CD4-positive, alpha-beta T cell (primary cell): Measurements from ENCODE around the gene HIF1A. TPM values are rescaled to one million over a fixed set of nuclear protein-coding genes. Genes with fewer than 3 reads are reported as not detected.

ENCODE experiments used
- ATAC-seq: fragments of 200-7000 bp; cut with Tn5 transposase; one replicate; pipeline ENCODE4 v1.10.0; 2022; ENCODE audit warnings: mild to moderate bottlenecking; ENCODE audit not compliant: poor library complexity
- CTCF ChIA-PET: fragments of 350-600 bp; sonication (Branson Sonifier 250); formaldehyde crosslinking; loops from one replicate; lab custom pipeline; 2021; ENCODE audit warnings: antibody characterized with exemption, inconsistent platforms; lab: Charles Lee
- POLR2A ChIA-PET: fragments of 350-600 bp; sonication (Branson Sonifier 250); formaldehyde crosslinking; loops from one replicate; lab custom pipeline; 2021; ENCODE audit warnings: antibody characterized with exemption, inconsistent platforms; lab: Charles Lee
- DNase-seq, 14 experiments: peaks; one replicate each; pipeline ENCODE4 v3.0.0-alpha.2; 2013 to 2020; ENCODE audit warnings: mixed read lengths in 2 of 14
- H3K27ac ChIP-seq, 2 donors: one replicate each; pipeline versions ENCODE4 v1.5.1 to v1.7.0; 2013; ENCODE audit warnings: low read length in 2 of 2, low read depth in 1 of 2, mild to moderate bottlenecking in 1 of 2
- H3K27me3 ChIP-seq, 2 experiments: 1 replicate in 1 of 2; 2 replicates in 1 of 2; pipeline versions ENCODE4 v1.6.1 to v1.7.0; 2013; ENCODE audit warnings: low read length in 2 of 2, control low read depth in 1 of 2, mild to moderate bottlenecking in 1 of 2, moderate library complexity in 1 of 2; ENCODE audit not compliant: insufficient read depth in 2 of 2, control insufficient read depth in 1 of 2
- H3K36me3 ChIP-seq: one replicate; pipeline ENCODE4 v1.6.1; 2013; ENCODE audit warnings: low read length, control low read depth; ENCODE audit not compliant: insufficient read depth
- H3K4me1 ChIP-seq: one replicate; pipeline ENCODE4 v1.6.1; 2013; ENCODE audit warnings: low read length, control low read depth; ENCODE audit not compliant: insufficient read depth
- H3K4me3 ChIP-seq: one replicate; pipeline ENCODE4 v1.5.1; 2013; ENCODE audit warnings: mild to moderate bottlenecking, low read length, moderate library complexity
- H3K9me3 ChIP-seq, 2 experiments: 1 replicate in 1 of 2; 2 replicates in 1 of 2; pipeline versions ENCODE4 v1.6.1 to v1.7.0; 2013; ENCODE audit warnings: low read length in 2 of 2, mild to moderate bottlenecking in 2 of 2, control low read depth in 1 of 2, moderate library complexity in 1 of 2; ENCODE audit not compliant: control insufficient read depth in 1 of 2, insufficient read depth in 1 of 2
- H3K27ac Mint-ChIP-seq: one replicate; pipeline ENCODE4 v1.8.0; 2020; ENCODE audit warnings: mixed read lengths
- H3K27me3 Mint-ChIP-seq: one replicate; pipeline ENCODE4 v1.8.0; 2021; ENCODE audit warnings: mixed read lengths
- H3K36me3 Mint-ChIP-seq: one replicate; pipeline ENCODE4 v1.8.0; 2021; ENCODE audit warnings: low read depth, mixed read lengths
- H3K4me1 Mint-ChIP-seq: one replicate; pipeline ENCODE4 v1.8.0; 2021; ENCODE audit warnings: low read depth, mixed read lengths
- H3K4me3 Mint-ChIP-seq: one replicate; pipeline ENCODE4 v1.8.0; 2020; ENCODE audit warnings: mild to moderate bottlenecking, mixed read lengths
- H3K9me3 Mint-ChIP-seq: one replicate; pipeline ENCODE4 v1.8.0; 2020; ENCODE audit warnings: mixed read lengths
- CTCF ChIP-seq: fragments of 200-600 bp; IDR thresholded peaks from one replicate; pipeline ENCODE4 v1.8.0; 2022; ENCODE audit warnings: antibody characterized with exemption, mild to moderate bottlenecking
- intact Hi-C, 2 experiments: fragments of 100-400 bp; cut with DNase I in 1 of 2; cut with micrococcal nuclease in 1 of 2; formaldehyde crosslinking; loops; one replicate each; pipeline versions ENCODE4 v1.15.1 to v1.9.0; 2023 to 2025; cut with DNase I, micrococcal nuclease
- total RNA-seq, 174 experiments: library from RNA in 2 of 174; stranded (reverse) in 2 of 174; gene quantifications; one replicate each; pipeline ENCODE4 v1.2.3 and lab custom pipeline; 2021 to 2026

HIF1A gene
- total RNA-seq, 2 experiments from 2014 or later: 350 to 369 TPM

DNA sequence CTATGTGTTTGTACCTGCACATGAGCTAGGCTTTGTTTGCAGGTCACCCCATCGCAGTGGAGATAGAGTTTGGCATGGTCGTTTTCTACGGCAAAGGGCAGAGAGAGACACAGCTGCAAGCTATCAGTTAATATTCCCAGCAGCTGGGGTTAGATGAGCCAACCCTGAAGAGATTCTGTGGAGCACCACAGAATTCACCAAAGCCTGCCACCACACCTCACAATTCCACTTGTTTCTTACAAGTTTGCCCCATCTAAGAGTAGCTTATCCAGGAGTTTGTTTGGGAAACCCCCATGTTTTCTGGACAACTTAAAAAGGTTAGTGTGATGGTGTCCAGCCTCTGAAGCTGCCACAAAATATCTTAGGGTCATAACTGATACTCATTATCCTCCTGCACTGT, 20.0 kb upstream of the HIF1A start:
- no peak for TF ChIP-seq CTCF
- intact Hi-C loops: loop anchor here in 1 of 2 experiments (2.0 kb wide), 1 partner anchor 16 kb away; no protein-coding TSS in a partner anchor
- Mint-ChIP-seq H3K27ac (no peak overlapping the region), H3K9me3 (no peaks in the 10 kb centered on the region), H3K27me3 (no peaks in the 10 kb centered on the region), H3K4me3 (no peak overlapping the region), H3K36me3 (no peaks in the 10 kb centered on the region), H3K4me1 (peaks cover 24% of the 10 kb centered on the region)
- H3K36me3 ChIP-seq: no peaks in the 10 kb centered on the region
- DNase-seq (no peak), ATAC-seq (no peak)
- H3K4me1 ChIP-seq: peaks cover 28% of the 10 kb centered on the region
- no peak overlapping the region for H3K27ac ChIP-seq
- H3K9me3 ChIP-seq: no peaks in the 10 kb centered on the region
- no peaks in the 10 kb centered on the region for H3K27me3 ChIP-seq
- CTCF ChIA-PET: no interaction called here
- H3K4me3 ChIP-seq: no peak overlapping the region
- POLR2A ChIA-PET: interaction anchor here (1.4 kb wide), 1 partner anchor 20 kb away, joined by 4 read pairs; the partner anchor contains the start of gene HIF1A

GRCh38 chr14:61677479-61677878, 17.8 kb upstream of the HIF1A start:
- Histone ChIP-seq H3K4me1 (peaks cover 6% of the 10 kb centered on the region), H3K4me3 (no peak overlapping the region), H3K9me3 (no peaks in the 10 kb centered on the region), H3K36me3 (no peaks in the 10 kb centered on the region), H3K27me3 (no peaks in the 10 kb centered on the region), H3K27ac (no peak overlapping the region)
- ChIA-PET POLR2A (no interaction called here), CTCF (no interaction called here)
- H3K4me3 Mint-ChIP-seq: no peak overlapping the region
- H3K27ac Mint-ChIP-seq: no peak overlapping the region
- peaks cover 24% of the 10 kb centered on the region for H3K4me1 Mint-ChIP-seq
- TF ChIP-seq CTCF: no peak
- DNase-seq (no peak), ATAC-seq (no peak)
- intact Hi-C loops: no loop called here
- H3K9me3 Mint-ChIP-seq: no peaks in the 10 kb centered on the region
- H3K36me3 Mint-ChIP-seq: no peaks in the 10 kb centered on the region
- no peaks in the 10 kb centered on the region for H3K27me3 Mint-ChIP-seq

GRCh38 chr14:61678975-61679374, 16.3 kb upstream of the HIF1A start:
- Mint-ChIP-seq H3K36me3 (no peaks in the 10 kb centered on the region), H3K27me3 (no peaks in the 10 kb centered on the region), H3K4me3 (no peak overlapping the region), H3K9me3 (no peaks in the 10 kb centered on the region), H3K27ac (no peak overlapping the region), H3K4me1 (peaks cover 15% of the 10 kb centered on the region)
- Histone ChIP-seq H3K27ac (no peak overlapping the region), H3K4me1 (no peaks in the 10 kb centered on the region), H3K27me3 (no peaks in the 10 kb centered on the region), H3K9me3 (no peaks in the 10 kb centered on the region), H3K4me3 (no peak overlapping the region), H3K36me3 (no peaks in the 10 kb centered on the region)
- CTCF ChIA-PET: no interaction called here
- no peak for ATAC-seq
- POLR2A ChIA-PET: interaction anchor here (1.2 to 1.3 kb wide), 2 partner anchors 12 to 17 kb away, joined by 3 to 6 read pairs; partner anchors contain the start of gene HIF1A
- intact Hi-C loops: no loop called here
- no peak for DNase-seq
- TF ChIP-seq CTCF: no peak
